ENCODE measurements around the gene LRIT1. TPM values are rescaled to one million over a fixed set of nuclear protein-coding genes. Genes with fewer than 3 reads are reported as not detected.

Gene LRIT1
- total RNA-seq, 1 donor from 2014 or later = not detected

DNA sequence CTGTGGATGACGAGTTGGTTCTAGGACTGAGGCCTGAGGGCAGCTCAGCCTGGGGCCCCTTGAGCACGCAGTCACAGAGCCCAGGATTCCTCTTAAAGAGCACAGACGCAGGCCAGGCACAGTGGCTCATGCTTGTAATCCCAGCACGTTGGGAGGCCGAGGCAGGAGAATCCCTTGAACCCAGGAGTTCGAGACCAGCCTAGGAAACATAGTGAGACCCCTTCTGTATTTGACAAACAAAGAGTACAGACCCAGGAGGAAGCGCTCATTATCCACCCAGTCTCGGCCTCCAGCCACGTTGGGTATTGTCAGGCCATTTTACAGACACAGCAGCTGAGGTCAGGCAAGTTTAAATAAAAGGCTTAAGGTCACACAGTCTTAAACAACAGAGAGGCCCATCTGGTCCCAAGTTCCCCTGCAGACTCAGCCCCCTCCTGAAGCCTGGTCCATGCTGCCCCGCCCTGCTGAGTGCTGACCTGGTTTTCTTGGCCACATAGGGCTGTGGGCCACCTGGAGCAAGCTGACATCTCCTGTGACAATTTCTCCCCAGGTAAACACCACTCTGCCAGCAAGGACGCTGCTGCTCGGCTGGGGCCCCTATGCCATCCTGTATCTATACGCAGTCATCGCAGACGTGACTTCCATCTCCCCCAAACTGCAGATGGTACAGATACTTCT lies 16.1 kb upstream of the LRIT1 start:
- intact Hi-C loops (cut with micrococcal nuclease) = no loop called here
- no peak for DNase-seq
- no peak for ATAC-seq

DNA sequence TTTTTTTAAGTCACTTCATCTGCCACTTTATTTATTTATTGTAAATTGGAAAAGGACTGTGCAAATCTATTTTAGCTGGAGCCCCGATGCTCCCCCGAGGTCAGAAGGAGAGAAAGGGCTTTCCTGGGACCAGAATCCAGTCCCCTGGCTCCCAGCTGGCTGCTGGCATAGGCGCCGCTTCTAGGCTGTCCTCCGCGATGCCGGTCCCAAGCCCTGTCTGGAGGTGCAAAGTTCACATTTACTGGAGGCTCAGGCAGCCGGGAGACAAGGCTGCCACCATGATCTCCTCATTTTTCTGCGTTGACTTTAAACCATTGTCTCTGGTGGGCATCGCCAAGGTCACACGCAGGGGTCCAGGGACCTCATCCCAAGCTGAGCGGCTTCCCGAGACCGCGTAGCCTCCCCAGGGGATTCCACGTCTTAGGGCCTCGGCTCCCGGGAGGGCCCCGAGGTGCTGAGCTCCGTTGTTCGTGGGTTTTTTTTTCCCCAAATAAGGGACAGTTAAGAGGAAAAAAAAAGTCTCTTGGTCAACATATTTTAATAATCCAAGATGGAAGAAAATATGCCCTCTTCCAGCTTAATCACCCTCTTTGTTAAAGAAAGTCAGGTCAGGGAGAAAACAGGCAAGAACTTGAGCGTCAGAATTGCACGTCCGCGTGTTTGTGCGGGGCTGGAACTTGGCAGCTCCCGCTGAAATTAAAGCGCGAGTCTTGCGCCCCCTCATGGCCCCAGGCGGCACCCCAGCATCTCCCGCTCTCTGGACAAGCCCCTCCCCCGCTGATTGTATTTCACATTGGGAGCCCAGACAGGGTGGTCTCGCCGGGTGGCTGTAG lies 15.4 kb upstream of the LRIT1 start:
- DNase-seq (peak; percentile 76), ATAC-seq (peak; percentile 82)
- intact Hi-C loops (cut with micrococcal nuclease) = no loop called here

DNA sequence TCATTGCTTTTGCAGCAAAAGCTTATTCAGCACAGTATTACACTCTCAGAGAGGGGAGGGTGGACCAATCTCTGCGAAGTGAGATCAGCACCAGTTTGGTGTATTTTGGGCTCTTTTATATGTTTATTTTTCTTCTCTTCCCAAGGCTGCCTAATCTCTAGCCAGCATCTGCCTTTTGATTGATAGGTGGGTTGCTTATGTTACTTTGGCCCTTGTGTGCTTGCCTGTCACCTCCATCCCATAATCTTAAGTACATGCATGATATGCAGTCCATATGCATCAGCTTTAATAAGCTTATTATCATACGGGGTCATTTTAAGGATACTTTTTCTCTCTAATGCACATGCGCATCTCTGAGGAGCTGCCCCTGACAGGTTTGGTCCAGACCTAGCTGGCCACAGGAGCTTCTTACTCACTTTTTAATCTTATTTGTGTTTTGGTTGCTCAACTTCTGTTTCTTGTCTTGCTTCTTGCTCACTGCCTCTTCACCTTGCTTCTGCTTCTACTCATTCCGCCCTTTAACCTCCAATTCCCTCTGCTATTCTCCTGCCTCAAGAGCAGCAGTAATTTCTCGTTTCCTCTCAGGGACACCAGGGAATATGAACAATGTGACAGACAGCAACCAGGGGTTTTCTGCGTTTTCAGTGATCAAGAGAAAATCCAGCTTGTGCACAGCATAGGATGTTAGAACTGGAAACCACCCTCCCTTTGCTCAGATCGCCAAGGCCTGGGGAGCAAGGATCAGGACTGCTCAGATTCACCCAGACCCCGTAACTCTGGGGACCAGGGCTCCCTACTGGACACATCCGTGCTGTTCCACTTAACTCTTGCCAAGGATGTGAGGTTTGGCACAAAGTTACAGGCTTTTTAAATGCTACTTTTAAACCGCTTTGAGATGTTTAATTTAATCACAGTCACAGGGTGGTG lies 13.5 kb upstream of the LRIT1 start:
- ATAC-seq (no peak), DNase-seq (no peak)
- intact Hi-C loops (cut with micrococcal nuclease) = no loop called here

DNA sequence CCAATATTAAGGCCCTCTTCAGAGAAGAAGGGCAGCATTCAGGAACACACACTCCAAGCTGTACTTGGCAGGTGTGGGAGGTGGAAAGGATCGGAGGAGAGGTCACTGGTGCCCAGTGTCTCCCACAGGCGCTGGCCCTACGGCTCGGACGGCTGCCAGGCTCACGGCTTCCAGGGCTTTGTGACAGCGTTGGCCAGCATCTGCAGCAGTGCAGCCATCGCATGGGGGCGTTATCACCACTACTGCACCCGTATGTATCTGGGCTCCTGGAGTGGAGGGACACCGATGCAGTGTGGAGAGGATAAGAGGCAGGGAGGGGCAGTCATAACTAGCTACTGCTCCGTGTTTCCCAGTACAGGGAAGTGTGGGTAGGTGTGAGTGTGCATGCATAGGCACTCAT lies 7.4 kb upstream of the LRIT1 start:
- no peak for DNase-seq
- intact Hi-C loops (cut with micrococcal nuclease) = no loop called here
- ATAC-seq = no peak

DNA sequence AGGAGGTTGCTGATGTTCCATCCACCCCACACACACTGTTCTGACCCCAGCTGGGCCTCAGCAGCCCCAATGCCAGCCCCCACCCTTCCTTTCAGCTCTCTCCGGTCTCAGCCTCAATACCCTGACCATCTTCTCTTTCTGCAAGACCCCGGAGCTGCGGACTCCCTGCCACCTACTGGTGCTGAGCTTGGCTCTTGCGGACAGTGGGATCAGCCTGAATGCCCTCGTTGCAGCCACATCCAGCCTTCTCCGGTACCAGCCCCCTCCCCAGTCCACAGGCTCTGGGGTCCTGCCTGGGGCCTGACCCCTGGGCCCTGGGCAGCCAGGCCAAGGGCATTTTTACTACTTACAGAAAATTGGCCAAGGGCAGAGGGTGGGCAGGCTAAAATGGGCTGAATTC lies 6.2 kb upstream of the LRIT1 start:
- intact Hi-C loops (cut with micrococcal nuclease) = no loop called here
- no peak for ATAC-seq
- DNase-seq = no peak

DNA sequence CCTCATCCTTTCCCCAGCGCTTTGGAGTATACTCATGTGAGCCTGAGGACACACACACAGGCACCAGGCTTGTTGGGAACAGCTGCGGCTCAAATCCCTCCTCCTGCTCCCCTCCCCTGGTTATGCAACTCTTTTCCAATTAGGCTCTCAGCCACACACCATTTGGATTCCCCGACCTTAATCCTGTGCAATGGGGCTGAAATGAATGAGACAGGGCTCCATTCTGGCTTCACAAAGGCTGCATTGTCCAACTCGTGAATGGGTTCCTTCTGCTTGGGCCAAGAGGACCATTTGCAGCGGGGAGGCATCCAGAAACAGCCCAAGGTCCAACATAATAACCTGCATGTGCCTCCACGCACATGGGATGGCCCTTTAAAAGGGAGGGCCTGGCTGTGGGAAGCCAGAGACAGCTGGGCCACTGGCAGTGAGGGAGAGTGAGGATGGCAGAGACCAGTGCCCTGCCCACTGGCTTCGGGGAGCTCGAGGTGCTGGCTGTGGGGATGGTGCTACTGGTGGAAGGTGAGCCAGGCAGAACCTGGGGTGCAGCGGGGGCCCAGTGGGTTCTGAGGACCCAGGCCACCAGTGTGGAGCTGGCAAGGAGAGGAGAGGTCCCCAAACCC lies 3.4 kb upstream of the LRIT1 start, which contains the start of gene RGR:
Gene RGR, plus strand, starts transcription at position 403 of the 620 bp plus-strand sequence. Its CDS starts 38 bp downstream, at position 441.
- intact Hi-C loops (cut with micrococcal nuclease) = no loop called here
- peak; percentile 68 for DNase-seq
- peak; percentile 95 for ATAC-seq

DNA sequence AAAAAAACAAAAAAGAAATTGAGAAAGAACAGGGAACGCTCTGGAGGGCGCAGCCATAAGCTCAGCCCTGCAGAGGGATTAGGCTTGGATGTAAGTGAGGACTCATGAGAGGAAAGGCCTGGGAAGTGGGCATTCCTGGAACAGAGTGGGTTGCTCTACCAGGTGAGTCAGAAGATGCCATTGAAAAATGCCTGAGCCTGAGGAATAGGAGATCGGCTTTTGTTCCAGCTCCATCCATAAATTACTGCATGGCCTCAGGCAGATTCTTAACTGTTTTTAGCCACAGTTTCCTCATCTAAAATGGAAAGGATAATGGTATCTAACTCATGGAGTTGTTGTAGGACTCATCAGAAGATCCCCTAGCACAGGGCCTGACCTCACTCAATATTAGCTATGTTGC lies 2.4 kb upstream of the LRIT1 start:
- intact Hi-C loops (cut with micrococcal nuclease) = no loop called here
- DNase-seq (no peak), ATAC-seq (no peak)

DNA sequence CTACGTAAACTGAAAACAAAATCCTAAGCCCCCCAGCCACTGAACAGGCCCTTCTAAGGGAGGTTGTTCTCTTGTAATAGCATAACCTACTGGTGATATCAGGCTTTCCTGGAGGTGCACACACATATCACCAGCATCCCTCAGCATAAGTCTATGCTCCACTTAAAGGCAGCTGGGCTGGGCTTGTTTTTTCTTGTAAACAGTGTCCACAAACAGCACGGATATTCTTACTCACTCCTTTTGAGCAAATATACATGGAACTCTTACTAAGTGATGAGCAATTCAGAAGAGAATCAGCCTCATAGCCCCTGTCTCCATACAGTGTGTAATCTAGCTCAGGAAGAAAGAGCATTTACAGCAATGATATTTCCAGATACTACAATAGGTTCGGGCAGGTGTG lies 2.4 kb downstream of the LRIT1 start:
- intact Hi-C loops (cut with micrococcal nuclease) = no loop called here
- ATAC-seq (no peak), DNase-seq (no peak)

DNA sequence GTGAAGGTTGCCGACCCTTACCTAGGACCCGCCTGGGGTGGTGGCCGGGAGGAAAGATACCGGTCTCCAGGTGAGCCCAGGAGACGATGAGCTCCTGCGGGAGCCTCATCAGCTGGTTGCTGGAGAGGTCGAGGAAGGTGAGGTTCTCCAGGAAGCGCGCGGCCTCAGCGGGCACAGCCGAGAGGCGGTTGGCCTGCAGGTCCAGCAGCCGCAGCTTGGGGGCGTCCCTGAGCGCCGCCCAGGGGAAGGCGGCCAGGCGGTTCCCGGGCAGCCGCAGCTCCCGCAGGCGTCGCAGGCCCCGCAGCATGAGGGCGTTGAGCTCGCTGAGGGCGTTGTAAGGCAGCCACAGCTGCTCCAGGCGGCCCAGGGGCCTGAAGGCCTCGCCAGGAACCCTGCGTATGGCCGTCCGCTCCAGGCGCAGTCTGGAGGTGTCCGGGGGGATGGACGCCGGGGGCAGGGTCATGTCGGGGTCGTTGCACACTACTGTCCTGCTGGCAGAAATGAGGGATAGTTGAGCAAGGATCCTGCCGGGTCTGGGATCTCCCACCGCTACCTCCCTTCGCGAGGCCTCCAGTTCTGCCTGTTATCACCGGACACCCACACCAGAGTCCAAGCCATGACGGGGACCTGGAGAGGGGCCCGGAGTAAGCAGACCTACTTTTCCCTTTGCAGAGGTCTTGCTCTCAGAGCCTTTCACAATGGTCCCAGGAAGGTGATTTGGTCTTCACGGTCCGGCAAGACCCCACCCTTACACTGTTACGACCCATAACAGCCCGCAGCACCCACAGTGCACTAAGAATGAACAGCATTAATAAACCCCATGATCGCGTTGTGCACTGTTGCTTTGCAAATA lies 3.9 kb downstream of the LRIT1 start:
- DNase-seq (peak; percentile 72), ATAC-seq (peak; percentile 79)
- intact Hi-C loops (cut with micrococcal nuclease) = no loop called here

DNA sequence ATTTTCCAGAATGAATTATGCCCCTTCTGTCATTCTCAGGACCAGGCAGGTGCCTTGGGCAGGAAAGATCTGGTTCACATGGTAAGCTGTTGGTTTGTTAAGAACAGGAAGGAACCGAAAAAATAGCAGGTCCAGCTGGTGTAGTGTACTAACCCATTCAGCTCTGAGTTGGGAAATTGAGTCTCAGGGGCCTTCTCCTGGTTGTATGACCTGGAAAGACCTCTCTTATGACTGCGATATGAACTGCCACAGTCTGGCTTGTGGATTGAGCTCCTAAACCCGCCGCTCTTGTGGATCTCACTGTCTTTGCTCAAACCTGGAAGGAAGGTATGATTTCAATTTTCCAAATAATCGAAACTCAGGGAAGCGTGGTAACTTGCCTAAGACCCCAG lies 4.5 kb downstream of the LRIT1 start:
- intact Hi-C loops (cut with micrococcal nuclease) = no loop called here
- no peak for DNase-seq

DNA sequence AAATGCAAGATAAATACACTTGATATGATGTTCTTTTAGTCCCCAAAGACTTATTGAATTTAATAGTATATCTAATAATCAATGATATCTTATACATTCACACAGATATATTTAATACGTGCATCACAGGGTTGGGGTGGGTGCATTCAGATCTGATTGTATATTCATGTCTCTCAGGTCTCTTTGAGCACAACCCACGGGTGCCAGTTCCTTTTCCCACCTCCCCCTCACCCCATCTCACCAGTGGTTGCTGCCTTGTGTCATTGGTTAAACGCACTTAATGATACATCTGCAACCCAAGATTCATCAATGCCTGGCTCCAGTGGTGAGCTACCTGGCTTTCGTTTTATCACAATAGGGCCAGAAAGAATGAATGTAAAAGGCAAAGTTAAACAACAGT lies 6.2 kb downstream of the LRIT1 start:
- DNase-seq (no peak), ATAC-seq (no peak)
- intact Hi-C loops (cut with micrococcal nuclease) = no loop called here

More for the DNA sequence above, 4.5 kb downstream of the LRIT1 start:
- ATAC-seq = peak; percentile 72

DNA sequence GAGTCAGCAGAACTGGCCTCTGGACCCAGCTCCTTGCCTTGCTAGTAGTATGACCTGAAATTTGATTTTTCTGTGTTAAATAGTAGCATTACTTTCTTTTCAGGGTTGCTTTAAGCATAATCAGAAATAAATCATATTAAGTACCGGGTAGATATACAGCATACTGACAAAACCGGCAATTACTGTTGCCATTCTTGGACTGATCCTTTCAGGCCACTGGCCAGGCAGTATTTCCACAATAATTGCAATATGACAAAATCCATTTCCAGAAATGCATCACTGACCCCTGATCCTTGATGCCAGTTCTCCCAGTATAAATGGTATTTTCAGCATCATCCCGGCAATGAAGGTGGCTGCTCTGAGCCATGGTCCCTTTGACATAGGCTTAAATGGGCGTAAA lies 6.9 kb downstream of the LRIT1 start:
- intact Hi-C loops (cut with micrococcal nuclease) = no loop called here
- no peak for DNase-seq
- no peak for ATAC-seq

DNA sequence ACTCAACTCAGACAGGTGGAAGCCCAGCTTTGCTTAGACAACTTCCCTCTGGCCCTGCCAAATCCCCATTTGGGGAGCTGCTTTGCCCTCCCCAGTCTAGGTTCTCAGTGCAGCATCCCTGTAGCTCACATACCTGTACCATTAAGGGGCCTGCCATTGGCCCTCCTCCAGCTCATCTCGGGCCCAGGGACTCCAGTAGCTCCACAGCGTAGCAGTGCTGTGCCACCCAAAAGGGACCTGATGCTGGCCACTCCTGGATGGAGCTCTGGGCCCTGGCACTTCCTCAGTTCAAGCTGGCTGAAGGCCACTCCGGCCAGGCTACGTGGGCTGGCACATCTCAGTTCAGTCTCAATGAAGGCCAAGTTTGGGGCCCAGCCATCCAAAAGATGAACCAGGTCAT lies 7.4 kb downstream of the LRIT1 start:
- ATAC-seq (no peak), DNase-seq (no peak)
- intact Hi-C loops (cut with micrococcal nuclease) = no loop called here

DNA sequence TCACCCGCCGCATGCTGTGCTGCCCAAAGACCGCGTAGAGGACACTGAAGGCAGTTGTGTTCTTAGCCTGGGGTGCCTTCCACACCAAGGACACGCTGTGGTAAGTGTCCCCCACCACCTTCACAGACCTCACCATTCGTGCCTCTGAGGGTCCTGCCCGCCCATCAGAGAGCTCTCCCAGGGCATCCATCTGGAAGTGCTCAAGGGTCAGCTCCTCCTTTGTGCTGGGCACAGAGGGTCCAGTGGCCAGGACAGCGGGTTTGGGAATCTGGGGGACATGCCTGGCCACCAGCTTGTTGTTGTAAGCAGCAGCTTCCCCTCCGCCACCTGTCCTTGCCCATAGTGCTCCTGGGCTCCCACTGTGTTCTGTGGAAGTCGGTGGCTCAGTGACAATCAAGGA lies 9.0 kb downstream of the LRIT1 start:
- intact Hi-C loops (cut with micrococcal nuclease) = no loop called here
- ATAC-seq (no peak), DNase-seq (no peak)

DNA sequence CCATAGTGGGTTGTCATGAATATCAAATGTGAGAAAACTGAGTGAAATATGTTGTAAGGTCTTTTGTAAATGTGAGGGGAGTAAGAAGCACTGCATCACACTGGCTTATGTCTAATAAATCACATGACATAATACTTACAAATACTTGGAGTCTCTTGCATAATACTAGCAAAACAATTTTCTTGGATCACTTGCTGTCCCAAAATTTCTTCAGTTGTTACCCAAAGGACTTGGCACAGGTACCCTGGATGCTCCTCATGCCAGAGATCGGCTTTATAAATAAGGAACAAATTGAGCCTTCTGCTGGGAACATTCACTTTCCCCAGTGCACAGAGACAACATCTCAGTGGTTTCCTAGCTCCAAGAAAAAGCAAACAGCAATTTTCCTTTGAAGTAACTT lies 11.0 kb downstream of the LRIT1 start:
- ATAC-seq = peak; percentile 56
- no peak for DNase-seq
- intact Hi-C loops (cut with micrococcal nuclease) = no loop called here

DNA sequence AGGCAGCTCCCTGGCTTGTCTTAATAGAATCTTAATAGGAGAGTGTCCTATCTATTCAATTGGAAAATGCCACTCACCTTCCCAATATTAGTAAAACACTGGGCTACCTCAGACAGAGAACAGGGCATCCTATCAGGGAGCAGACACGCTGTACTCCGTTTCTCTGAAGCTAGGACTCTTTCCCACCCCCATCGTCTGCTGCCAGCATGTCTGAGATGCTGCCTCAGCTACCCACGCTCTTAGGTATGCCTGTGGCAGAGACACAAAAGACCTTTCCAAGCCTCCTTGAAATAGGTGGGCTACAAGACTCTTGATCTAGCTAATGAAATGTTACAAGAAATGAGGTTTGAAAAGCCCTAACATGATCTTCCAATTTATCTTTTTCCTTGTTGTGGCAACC lies 13.5 kb downstream of the LRIT1 start:
- ATAC-seq = no peak
- intact Hi-C loops (cut with micrococcal nuclease) = no loop called here
- no peak for DNase-seq

DNA sequence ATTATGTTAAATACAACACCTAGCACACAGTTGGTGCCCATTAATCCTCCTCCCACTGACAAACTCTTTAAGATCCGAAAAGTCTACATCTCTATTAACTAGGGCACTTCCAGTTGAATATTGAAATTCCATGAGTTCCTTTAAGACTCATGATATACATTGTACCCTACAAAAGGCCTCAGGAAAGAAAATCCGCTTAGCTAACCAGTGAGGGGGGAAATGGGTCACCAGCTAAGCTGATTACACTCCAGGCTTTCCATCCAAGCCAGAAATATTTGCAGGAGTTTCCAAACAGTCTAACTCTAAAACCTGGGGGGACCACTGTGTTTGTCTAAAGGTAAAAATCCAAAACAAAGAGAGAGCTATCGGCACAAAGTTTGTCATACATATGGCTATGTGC lies 14.7 kb downstream of the LRIT1 start:
- intact Hi-C loops (cut with micrococcal nuclease) = no loop called here
- DNase-seq (no peak), ATAC-seq (no peak)

DNA sequence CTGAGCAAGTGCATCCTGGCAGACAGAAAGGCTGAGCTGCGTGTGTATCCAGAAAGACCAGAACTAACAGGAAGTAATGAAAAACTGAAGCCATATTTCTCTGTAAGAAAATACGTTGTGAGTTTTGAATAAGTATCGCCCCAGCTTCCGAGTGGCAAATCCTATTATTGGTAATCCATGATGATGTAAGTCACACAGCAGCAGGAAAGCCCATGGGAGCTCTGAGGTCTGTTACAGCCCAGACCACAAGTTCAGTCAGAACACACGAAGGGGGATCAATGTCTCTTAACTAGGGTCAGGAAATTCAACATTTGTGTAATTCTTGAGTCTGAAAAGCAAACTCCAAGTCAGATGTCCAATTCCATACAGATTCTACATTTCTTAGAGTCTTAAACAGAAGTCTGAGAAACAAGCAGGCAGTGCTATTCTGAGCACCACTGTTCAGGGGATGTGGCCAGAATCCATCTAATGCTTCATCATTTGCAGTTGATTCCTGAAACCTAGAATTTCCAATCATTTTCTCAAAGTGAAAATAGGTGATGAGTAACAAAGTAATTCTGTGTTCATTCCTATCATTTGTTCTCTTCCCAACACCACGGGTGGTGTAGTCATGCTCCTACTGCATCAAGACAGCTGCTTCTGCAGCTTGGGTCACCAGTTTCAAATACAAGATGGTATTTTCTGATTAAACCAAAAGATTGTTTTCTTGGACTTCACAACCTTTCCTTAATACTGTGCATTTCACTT lies 15.7 kb downstream of the LRIT1 start, which contains the start of gene LRIT2:
Gene LRIT2, minus strand, starts transcription at position 118 of the 747 bp plus-strand sequence. Its CDS starts 24 bp downstream, at position 94.
- DNase-seq (no peak), ATAC-seq (no peak)
- intact Hi-C loops (cut with micrococcal nuclease) = no loop called here

Measured in left ventricle myocardium superior (tissue), 1 donor.